T-helper 1 cell treated with Interleukin-12 subunit alpha and Interleukin-12 subunit beta and Interleukin-4 antibody, amounts not matched to agents 30 ng/mL and 1 ng/mL, for 36 hours (primary cell): ENCODE results near the gene LGI4. TPM values are rescaled to one million over a fixed set of nuclear protein-coding genes. Genes with fewer than 3 reads are reported as not detected.

Source experiments
- intact Hi-C: fragments of 100-400 bp; cut with micrococcal nuclease; formaldehyde crosslinking; loops from one replicate; pipeline ENCODE4 v1.15.1; 2024
- total RNA-seq: library from RNA; stranded (reverse); gene quantifications from 2 replicates; pipeline ENCODE4 v1.2.3, GENCODE V29; 2022

LGI4 gene
- total RNA-seq, result 0.12 and 0.27 TPM in 2 replicates

GRCh38 chr19:35134601-35135242 lies at the start of gene LGI4:
LGI4 (minus strand) TSS chr19:35135059; CDS start chr19:35134680, 379 bp downstream.
- intact Hi-C loops, result loop anchor here (1.0 kb wide), 3 partner anchors 67 to 161 kb away; no protein-coding TSS in a partner anchor

GRCh38 chr19:35184267-35184666 lies 49.4 kb upstream of the LGI4 start:
- intact Hi-C loops, result no loop called here

DNA sequence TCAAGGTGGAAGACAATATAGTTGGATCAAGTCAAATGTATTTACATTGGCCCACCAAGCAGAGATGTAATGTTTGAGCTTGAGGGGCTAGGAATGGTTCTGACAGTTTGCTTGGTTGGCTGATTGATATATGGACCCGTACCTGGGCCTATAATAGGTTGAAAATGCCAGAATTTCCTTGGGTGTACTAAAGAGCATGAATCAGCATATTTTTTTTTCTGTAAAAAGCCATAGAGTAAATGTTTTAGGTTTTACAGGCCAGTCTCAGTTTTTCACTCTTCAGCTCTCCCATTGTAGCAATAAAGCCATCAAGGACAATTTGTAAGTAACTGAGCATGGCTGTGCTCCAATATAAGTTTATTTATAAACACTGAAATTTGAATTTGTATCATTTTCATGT lies 46.5 kb upstream of the LGI4 start:
- intact Hi-C loops, result no loop called here

DNA sequence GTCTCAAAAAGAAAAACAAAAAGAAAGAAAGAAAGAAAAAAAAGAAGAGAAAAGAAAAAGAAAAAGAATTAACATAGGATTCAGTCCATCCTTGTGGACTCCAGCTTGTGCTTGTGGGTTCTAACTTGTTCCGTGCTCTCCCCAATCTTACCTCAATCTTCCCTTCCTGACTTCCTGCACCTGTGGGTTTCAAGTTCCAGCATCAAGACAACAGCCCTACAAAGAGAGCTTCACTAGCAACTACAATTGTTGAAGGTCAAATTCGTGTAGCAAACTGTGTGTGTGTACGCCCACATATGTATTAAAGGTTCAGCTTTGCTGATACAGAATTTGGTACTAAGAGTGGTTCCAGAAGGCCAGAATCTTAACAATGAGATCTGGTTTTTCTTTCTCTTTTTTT lies 45.0 kb upstream of the LGI4 start:
- intact Hi-C loops, result no loop called here

GRCh38 chr19:35178701-35179100 lies 43.8 kb upstream of the LGI4 start:
- intact Hi-C loops, result no loop called here

- intact Hi-C loops, result no loop called here
Measured at GRCh38 chr19:35177377-35178274, 42.8 kb upstream of the LGI4 start.

GRCh38 chr19:35176181-35176570 lies 41.3 kb upstream of the LGI4 start:
- intact Hi-C loops, result no loop called here

GRCh38 chr19:35174226-35174625 lies 39.4 kb upstream of the LGI4 start:
- intact Hi-C loops, result loop anchor here (5.0 kb wide), 1 partner anchor 33 kb away; no protein-coding TSS in a partner anchor

DNA sequence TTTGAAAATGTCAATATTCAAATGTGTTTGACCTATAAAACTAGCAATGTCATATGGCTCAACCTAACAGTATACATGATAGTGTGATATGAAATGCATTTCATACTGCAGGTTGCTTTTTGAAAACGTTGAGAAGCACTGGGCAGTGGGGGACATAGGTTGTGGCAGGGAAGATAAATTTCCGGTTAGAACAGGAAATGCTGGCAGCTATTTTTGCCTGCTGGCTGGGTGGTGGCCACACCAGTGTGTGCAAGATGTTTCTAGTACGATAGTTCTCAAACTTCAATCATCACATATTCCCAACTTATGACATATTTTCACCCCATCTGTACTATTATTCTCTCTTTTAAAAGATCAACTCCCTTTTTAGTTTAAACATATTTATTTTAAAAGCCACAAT lies 36.9 kb upstream of the LGI4 start:
- intact Hi-C loops, result loop anchor here (2.0 to 5.0 kb wide), 2 partner anchors 17 to 36 kb away; partner anchors contain the start of gene FXYD5

- intact Hi-C loops, result loop anchor here (5.0 kb wide), 1 partner anchor 37 kb away; no protein-coding TSS in a partner anchor
Measured at GRCh38 chr19:35170359-35171061, 35.7 kb upstream of the LGI4 start.

GRCh38 chr19:35169221-35169995 lies 34.5 kb upstream of the LGI4 start:
- intact Hi-C loops, result no loop called here

DNA sequence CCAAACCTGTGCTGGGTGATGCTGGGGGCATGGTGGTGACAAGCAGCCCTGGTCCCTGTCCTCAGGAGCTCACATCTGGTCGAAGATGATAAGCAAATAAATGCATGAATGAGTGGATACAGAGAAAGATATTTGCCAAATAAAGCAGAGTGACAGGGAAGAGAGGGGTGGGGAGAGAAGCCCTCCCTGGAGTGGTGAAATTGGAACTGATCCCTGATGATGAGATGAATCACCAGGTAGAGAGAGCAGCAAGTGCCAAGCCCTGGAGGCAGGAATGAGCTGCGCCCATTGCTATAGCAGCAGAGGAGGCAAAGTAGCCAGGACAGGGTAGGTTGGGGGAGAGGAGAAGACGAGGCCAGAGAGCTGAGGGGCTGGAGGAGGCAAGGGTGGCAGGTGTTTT lies 33.3 kb upstream of the LGI4 start:
- intact Hi-C loops, result no loop called here

GRCh38 chr19:35167251-35168119 lies 32.6 kb upstream of the LGI4 start:
- intact Hi-C loops, result no loop called here

DNA sequence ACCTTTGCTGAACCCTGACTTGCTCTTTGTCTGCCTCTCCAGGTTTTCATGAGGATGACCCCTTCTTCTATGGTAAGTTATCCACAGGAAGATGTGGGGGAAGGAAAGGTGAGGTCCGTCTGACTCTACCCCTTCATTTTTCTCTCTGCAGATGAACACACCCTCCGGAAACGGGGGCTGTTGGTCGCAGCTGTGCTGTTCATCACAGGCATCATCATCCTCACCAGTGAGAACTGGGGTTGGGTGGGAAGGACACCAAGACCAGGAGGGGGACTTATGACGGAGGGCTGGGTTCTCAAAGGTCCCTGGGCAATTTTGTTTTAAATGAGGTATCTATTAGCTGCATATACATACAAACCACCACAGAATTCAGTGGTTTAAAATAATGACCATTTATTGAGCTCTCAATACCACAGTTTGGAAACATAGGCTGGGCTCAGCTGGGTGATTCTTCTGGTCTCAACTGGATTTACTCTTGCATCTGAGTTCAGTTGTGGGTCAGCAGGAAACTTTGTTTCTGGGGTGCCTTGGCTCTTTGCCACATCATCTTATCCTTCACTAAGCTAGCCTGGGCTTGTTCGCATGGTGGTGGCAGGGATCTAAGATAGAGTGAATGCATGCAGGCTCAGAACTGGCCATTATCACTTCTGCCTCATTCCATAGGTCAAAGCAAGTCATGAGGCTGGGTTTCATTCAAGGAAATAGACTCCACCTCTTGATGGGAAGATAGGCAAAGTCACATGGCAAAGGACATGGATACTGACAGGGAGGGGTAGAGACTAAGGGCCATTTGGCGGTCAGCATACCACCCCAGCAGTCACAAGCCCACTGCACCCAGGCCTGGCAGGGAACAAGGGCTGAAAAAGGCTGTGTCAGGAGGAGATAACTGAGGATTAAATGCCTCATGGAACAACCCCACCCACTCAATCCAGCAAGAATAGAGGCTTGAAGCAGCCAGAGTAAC lies 31.5 kb upstream of the LGI4 start:
- intact Hi-C loops, result no loop called here

DNA sequence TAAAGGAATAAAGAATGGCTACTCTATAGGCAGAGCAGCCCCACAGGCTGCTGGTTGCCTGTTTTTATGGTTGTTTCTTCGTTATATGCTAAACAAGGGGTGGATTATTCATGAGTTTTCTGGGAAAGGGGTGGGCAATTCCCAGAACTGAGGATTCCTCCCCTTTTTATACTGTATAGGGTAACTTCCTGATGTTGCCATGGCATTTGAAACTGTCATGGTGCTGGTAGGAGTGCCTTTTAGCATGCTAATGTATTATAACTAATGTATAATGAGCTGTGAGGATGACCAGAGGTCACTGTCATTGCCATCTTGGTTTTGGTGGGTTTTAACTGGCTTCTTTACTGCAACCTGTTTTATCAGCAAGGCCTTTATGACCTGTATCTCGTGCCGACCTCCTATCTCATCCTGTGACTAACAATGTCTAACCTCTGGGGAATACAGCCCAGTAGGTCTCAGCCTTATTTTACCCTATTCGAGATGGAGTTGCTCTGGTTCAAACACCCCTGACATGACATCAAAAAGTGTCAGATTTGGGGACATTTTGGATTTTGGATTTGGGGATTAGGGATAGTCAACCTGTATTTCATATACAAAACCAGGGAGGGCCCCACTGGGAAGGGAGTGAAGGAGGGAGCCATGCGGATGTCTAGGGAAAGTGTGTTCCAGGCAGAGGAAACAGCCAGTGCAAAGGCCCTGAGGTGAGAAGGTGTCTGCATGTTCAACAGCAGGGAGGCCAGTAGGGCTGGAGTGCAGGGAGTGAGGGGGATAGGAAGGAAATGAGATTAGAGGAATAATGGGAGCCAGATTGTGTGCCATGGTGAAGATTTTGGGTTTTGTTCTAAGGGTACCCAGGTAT lies 30.6 kb upstream of the LGI4 start:
- intact Hi-C loops, result no loop called here

- intact Hi-C loops, result no loop called here
Measured at GRCh38 chr19:35164418-35164817, 29.6 kb upstream of the LGI4 start.

- intact Hi-C loops, result no loop called here
Measured at GRCh38 chr19:35162471-35163326, 27.8 kb upstream of the LGI4 start.
